Neural crest cell (in vitro differentiated cells): ENCODE data around the gene KRTAP10-1. TPM values are rescaled to one million over a fixed set of nuclear protein-coding genes. Genes with fewer than 3 reads are reported as not detected.

Source experiments
- DNase-seq: peaks from one replicate; pipeline ENCODE4 v3.0.0; 2021; ENCODE audit warnings: low read depth, mixed read lengths, low spot score
- H3K27ac Mint-ChIP-seq: one replicate; pipeline ENCODE4 v1.8.0; 2021; ENCODE audit warnings: mild to moderate bottlenecking, mixed read lengths; ENCODE audit not compliant: unreplicated experiment
- H3K27me3 Mint-ChIP-seq: 2 replicates; pipeline ENCODE4 v1.8.0; 2021; ENCODE audit warnings: low read depth, mild to moderate bottlenecking, mixed read lengths
- H3K36me3 Mint-ChIP-seq: 2 replicates; pipeline ENCODE4 v1.8.0; 2021; ENCODE audit warnings: low read depth, mild to moderate bottlenecking, mixed read lengths
- H3K4me1 Mint-ChIP-seq: 2 replicates; pipeline ENCODE4 v1.8.0; 2021; ENCODE audit warnings: mixed read lengths
- H3K4me3 Mint-ChIP-seq: one replicate; pipeline ENCODE4 v1.8.0; 2021; ENCODE audit warnings: mild to moderate bottlenecking, mixed read lengths
- H3K9me3 Mint-ChIP-seq: 2 replicates; pipeline ENCODE4 v1.8.0; 2021; ENCODE audit warnings: mixed read lengths
- total RNA-seq: library from RNA; stranded (reverse); gene quantifications from 2 replicates; pipeline ENCODE4 v1.2.1, GENCODE V29; 2021
- TF ChIP-seq, protein P1 (sequence below): fragments of 200-600 bp; sonication (generic); conservative IDR thresholded peaks from 2 replicates; pipeline ENCODE4 v1.5.0; 2021; ENCODE audit warnings: antibody characterized with exemption, mild to moderate bottlenecking

KRTAP10-1 gene
- total RNA-seq, 1 donor from 2014 or later, result not detected

DNA sequence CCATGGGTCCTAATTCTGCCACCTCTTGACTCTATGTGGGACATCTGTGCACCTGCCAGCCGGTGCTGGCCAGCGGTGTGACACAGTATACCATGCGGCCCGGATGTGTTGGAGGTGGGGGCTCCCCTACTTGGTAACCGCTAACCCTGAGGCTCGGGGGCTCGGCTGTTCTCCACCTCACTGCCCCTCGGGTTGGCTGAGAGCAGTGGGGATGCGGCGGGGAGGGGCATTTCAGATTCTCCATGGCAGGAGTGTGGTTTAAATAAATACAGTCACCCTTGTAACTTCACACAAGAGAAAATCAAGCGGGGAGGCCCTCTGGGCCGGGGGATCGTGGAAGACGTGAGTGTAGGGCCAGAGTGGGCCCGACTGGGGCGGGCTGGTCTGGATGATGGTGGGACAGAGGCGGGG is 11.0 kb downstream of the KRTAP10-1 start:
- no peak for DNase-seq
- Mint-ChIP-seq H3K36me3 (no peaks in the 10 kb centered on the region), H3K4me1 (no peaks in the 10 kb centered on the region), H3K27me3 (no peaks in the 10 kb centered on the region), H3K4me3 (no peak overlapping the region), H3K9me3 (peaks cover 4% of the 10 kb centered on the region), H3K27ac (no peak overlapping the region)
- TF ChIP-seq, protein P1, sequence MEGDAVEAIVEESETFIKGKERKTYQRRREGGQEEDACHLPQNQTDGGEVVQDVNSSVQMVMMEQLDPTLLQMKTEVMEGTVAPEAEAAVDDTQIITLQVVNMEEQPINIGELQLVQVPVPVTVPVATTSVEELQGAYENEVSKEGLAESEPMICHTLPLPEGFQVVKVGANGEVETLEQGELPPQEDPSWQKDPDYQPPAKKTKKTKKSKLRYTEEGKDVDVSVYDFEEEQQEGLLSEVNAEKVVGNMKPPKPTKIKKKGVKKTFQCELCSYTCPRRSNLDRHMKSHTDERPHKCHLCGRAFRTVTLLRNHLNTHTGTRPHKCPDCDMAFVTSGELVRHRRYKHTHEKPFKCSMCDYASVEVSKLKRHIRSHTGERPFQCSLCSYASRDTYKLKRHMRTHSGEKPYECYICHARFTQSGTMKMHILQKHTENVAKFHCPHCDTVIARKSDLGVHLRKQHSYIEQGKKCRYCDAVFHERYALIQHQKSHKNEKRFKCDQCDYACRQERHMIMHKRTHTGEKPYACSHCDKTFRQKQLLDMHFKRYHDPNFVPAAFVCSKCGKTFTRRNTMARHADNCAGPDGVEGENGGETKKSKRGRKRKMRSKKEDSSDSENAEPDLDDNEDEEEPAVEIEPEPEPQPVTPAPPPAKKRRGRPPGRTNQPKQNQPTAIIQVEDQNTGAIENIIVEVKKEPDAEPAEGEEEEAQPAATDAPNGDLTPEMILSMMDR, result no peak

DNA sequence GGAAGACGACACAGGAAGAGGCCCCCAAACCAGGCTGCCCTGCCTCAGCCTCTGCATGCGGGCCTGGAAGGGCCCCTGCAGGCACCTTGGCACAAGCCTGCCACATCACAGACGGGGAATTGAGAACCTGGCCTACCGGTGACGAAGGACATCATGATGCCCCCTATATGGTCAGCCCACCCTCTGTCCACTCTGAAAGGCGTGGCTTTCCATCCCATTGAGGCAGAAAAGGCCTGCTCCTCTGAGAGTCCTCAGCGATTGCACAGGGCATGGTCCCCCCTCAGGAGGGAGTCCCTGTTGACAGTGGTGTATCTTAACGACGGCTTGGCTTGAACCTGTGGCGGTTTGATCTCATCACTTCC is 11.4 kb downstream of the KRTAP10-1 start:
- no peaks in the 10 kb centered on the region for H3K36me3 Mint-ChIP-seq
- H3K27ac Mint-ChIP-seq, result no peak overlapping the region
- H3K27me3 Mint-ChIP-seq, result no peaks in the 10 kb centered on the region
- H3K9me3 Mint-ChIP-seq, result peaks cover 4% of the 10 kb centered on the region
- H3K4me3 Mint-ChIP-seq, result no peak overlapping the region
- H3K4me1 Mint-ChIP-seq, result no peaks in the 10 kb centered on the region
- DNase-seq, result no peak
- TF ChIP-seq, protein P1, result no peak

DNA sequence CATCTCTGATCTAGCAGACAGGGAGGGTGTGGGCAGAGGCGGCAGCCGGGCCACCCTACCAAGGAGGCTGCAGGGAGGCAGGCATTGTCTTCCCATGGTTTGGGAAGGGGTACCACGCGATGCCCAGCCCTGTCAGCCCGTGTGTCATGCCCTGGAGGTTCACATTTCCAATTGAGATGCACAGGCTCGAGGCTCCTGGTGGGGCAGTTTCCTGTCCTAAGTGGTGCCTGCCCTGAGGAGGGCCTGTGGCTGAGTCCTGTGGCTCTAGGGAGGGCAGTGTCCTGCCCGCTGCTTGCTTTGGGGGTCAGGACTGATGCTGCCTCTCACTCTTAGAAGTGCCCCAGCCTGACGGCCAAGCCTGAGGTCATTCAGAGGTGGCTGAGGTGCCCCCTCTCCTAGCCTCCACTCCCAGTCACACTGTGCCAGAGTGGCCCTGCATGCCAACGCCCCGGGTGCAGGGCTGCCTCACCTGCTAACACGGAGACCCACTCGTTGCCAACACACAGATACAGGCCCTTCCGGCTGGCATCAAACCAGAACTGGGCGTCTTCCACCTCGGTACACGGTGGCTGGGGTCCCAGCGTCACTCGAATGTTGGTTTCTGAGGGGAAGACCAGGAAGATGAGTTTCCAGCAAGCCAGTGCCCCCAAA is 11.9 kb downstream of the KRTAP10-1 start:
- H3K4me1 Mint-ChIP-seq, result no peaks in the 10 kb centered on the region
- no peaks in the 10 kb centered on the region for H3K27me3 Mint-ChIP-seq
- TF ChIP-seq, protein P1, result no peak
- no peak overlapping the region for H3K27ac Mint-ChIP-seq
- no peak overlapping the region for H3K4me3 Mint-ChIP-seq
- no peak for DNase-seq
- H3K9me3 Mint-ChIP-seq, result peaks cover 4% of the 10 kb centered on the region
- H3K36me3 Mint-ChIP-seq, result no peaks in the 10 kb centered on the region

DNA sequence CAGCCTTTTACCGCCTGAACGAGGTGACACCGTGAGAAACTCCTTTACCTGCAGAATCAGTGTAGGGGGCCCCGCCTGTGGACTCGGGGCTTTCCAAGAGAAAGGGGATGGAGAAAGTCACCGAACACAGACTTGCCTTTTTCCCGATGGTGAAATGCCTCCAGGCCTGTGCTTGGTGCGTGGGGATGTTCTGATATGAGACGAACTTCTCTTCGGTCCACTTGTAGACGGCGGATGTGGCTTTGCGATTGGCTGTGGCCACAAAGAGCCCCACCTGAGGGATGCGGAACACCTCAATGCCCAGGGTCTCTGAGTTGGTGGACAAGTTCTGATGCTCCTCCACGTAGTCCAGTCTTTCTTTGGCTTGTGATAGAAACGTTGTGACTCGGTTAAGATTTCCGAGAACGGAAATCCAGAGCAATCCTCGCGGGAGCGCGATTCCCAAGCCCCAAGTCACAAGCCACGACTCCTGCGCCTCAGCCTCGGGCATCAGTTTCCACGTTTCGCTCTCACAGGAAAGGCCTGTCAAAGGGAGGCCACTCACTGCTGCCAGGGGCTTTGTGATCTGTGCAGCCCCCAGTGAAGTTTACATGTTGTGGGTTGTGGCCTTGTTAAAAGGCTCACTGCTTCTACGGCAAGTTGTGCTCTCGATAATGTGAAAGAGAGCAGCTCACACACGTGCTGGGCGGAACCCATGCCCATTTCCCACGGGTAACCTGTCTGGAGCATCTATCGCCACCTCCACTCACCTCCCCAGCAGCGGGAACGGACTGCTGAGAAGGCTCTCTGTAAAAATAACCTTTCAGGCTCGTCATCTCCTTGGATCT is 12.6 kb downstream of the KRTAP10-1 start:
- no peaks in the 10 kb centered on the region for H3K27me3 Mint-ChIP-seq
- peaks cover 4% of the 10 kb centered on the region for H3K9me3 Mint-ChIP-seq
- TF ChIP-seq, protein P1, result no peak
- H3K36me3 Mint-ChIP-seq, result no peaks in the 10 kb centered on the region
- H3K27ac Mint-ChIP-seq, result peak overlapping the region; percentile 27
- no peak for DNase-seq
- H3K4me1 Mint-ChIP-seq, result no peaks in the 10 kb centered on the region
- no peak overlapping the region for H3K4me3 Mint-ChIP-seq

DNA sequence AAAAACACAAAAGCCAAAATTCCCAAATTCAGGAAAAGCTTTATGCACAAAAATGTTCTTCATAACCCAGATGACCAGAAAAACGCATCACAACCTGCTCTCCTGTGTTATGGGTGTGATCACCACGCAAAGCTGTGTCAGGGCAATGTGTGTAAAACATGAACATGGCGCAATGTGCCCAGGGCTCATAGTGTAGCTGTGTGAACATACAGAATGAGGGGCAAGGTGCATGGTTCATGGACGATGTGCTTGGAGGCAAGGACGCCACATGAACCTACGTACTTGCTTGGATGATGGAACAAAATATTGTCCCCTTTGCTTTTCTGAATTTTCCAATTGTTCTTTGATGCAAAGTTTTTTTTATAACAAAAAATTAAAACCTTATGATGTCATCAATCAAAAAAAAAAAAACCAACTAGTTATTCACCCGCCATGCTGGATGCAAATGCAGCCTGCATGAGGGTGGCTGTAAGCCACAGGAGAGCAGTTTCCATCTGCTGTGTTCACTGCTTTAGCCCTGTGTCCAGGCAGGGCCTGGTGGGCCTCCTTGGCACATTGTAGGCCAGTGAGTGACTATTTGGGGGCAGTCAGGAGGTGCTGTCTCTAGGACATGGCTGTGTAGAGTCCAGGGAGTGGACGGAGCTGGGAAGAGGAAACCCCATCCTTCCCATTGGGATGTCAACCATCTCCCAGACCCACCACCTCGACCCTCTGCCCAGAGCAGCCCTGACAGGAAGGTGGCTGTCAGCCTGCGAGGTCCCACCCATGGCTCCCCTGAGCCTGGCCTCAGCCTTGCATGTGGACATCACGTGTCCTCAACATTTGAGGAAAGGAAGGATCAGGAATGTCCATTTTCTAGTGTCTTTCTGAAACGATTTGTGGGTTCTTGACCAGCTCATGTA is 13.6 kb downstream of the KRTAP10-1 start:
- Mint-ChIP-seq H3K4me3 (no peak overlapping the region), H3K27ac (no peak overlapping the region), H3K36me3 (no peaks in the 10 kb centered on the region), H3K4me1 (no peaks in the 10 kb centered on the region), H3K9me3 (peaks cover 4% of the 10 kb centered on the region), H3K27me3 (no peaks in the 10 kb centered on the region)
- no peak for DNase-seq
- TF ChIP-seq, protein P1, result no peak
